Cardiac fibroblast (primary cell): ENCODE measurements around the gene CHST11.

ENCODE experiments used
- DNase-seq, 2 donors: peaks; one replicate each; pipeline versions ENCODE4 v3.0.0 to v3.0.0-alpha.2; 2010; ENCODE audit warnings: low read depth in 2 of 2
- H3K4me3 ChIP-seq, 2 donors: replicated peaks in 1 of 2; 1 replicate in 1 of 2; 2 replicates in 1 of 2; pipeline ENCODE4 v1.5.1; 2011; ENCODE audit warnings: low read depth in 2 of 2, low read length in 2 of 2, mild to moderate bottlenecking in 2 of 2, moderate library complexity in 1 of 2
- CTCF ChIP-seq: IDR thresholded peaks from one replicate; pipeline ENCODE4 v1.5.1; 2011; ENCODE audit warnings: low read depth, mild to moderate bottlenecking, low read length, inconsistent platforms

CHST11 gene

DNA sequence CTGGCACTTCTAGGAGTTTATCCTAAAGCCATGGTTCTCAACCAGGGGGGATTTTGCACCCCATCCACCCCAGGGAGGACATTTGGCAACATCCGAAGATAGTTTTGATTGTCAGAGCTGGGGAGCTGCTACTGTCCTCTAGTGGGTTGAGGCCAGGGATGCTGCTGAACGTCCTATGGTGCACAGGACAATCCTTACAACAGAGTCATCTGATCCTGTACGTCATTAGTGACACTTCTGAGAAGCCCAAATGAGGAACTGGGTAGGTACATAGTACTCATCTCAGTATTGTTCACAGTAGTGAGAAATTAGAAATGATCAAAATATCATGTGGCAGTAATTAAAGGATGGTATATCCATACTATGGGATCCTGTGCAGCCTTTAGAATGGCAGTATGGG lies 185.1 kb downstream of the CHST11 start:
- H3K4me3 ChIP-seq, result no peak overlapping the region
- no peak for DNase-seq
- no peak for TF ChIP-seq CTCF

DNA sequence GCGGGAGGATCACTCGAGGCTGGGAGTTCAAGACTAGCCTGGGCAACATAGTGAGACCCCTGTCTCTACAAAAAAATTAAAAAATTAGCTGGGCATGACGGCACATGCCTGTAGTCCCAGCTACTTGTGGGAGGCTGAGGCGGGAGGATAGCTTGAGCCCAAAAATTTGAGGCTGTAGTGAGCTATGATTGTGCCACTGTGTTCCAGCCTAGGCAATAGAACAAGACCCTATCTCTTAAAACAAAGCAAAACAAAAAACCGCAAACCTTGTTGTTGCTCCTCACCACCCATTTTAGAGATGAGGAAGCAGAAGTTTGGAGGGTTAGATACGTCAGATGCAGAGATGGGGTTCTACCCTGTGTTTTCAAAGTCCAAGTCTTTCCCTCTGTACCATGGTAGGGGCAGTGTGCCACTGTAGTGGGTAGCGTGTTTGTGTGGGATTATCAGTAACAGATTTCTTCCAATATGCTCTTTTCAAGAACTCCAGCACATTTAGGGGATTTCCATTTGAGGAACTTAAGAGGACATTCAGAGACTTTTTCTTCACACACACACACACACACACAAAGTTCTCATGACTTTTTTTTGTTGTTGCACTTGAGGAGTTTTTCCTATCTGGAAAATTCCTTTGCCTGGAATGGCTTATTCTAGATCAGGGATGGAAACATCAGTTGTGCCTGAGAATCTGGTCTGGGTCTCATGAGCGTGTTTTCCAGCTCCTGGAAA lies 186.5 kb downstream of the CHST11 start:
- no peak for TF ChIP-seq CTCF
- no peak for DNase-seq
- H3K4me3 ChIP-seq, result no peak overlapping the region

- no peak overlapping the region for H3K4me3 ChIP-seq
- no peak for TF ChIP-seq CTCF
- no peak for DNase-seq
Observed at GRCh38 chr12:104643819-104644669, 187.3 kb downstream of the CHST11 start.

DNA sequence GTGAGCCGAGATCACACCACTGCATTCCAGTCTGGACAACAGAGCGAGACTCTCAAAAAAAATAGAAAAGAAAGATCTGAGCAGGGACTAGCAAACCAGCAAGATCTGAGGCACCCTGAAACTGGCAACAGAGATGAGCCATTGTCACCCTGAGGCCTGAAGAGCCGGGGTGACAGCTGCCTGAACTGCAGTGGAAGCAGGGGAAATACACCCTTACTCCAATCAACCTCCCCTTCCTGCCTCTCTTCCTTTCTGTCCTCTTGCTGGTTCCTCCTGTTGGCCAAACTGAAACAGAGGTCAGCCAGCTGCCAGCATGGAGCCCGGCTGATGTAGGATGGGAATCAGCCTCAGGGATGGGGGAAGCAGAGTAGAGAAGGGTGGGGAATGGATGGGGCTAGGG lies 192.0 kb downstream of the CHST11 start:
- DNase-seq, result no peak
- no peak for TF ChIP-seq CTCF
- H3K4me3 ChIP-seq, result no peak overlapping the region

DNA sequence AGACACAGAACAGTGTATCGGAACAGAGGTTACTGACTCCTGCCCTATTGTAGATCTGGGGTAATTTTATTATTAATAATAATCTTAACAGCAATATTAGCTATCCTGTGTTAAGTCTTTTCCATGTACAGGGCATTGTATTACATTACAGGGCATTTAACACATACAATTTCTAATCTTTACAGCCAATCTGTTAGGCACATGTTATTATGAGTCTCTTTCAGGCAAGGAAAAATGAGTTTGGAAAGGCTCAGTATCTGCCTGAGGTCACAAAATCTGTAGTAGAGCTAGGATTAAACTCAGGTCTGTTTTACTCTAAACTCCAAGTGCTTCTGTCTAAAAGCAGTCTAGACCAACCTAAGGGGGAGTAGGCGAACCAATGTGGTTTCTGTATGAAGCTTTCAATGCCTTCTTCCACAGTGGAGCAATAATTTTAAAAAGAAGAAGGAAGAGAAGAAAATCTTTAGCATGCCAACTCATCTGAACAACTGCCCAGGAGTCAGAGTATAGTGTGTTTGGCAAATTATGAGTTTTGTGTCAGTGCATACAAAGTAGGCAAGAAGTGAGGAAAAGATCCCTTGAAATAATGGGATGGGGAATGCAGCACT lies 192.6 kb downstream of the CHST11 start:
- no peak for TF ChIP-seq CTCF
- no peak for DNase-seq
- H3K4me3 ChIP-seq, result no peak overlapping the region

- DNase-seq, result no peak
- H3K4me3 ChIP-seq, result no peak overlapping the region
- TF ChIP-seq CTCF, result no peak
Observed at GRCh38 chr12:104649921-104650320, 193.2 kb downstream of the CHST11 start.
